Activated CD4-positive, alpha-beta T cell treated with anti-CD3 and anti-CD28 coated beads for 1 hour (primary cell): ENCODE measurements around the gene CHRNA10.
"Not testable (repeated sequence)": the region's sequence is repeated elsewhere in the genome, so short reads cannot be mapped to it uniquely, and the experiment has no call there.

Experiments
- DNase-seq: peaks from one replicate; pipeline ENCODE4 v3.0.0-alpha.2; 2020

Gene CHRNA10

GRCh38 chr11:3664032-3664630, 7.1 kb downstream of the CHRNA10 start:
- DNase-seq: no peak

GRCh38 chr11:3662856-3663255, 8.3 kb downstream of the CHRNA10 start:
- DNase-seq: no peak

GRCh38 chr11:3660960-3661359, 10.2 kb downstream of the CHRNA10 start:
- DNase-seq: no peak

DNA sequence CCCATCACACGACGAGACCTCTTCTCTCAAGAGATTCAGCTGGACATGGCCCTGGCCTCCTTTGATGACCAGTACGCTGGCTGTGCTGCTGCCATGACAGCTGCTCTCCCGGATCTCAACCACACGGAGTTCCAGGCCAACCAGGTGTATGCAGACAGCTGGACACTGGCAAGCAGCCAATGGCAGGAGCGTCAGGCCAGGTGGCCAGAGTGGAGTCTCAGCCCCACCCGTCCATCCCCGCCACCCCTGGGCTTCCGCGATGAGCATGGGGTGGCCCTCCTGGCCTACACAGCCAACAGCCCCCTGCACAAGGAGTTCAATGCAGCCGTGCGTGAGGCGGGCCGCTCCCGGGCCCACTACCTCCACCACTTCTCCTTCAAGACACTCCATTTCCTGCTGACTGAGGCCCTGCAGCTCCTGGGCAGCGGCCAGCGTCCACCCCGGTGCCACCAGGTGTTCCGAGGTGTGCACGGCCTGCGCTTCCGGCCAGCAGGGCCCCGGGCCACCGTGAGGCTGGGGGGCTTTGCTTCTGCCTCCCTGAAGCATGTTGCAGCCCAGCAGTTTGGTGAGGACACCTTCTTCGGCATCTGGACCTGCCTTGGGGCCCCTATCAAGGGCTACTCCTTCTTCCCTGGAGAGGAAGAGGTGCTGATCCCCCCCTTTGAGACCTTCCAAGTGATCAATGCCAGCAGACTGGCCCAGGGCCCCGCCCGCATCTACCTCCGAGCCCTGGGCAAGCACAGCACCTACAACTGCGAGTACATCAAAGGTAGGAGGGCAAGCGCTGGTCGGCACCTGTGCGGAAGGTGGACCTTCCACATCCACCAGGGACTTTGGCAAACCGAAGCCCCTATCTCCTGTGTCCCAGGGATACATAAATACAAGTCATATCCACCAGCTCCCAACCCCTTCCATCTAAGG, 11.3 kb downstream of the CHRNA10 start:
- no peak for DNase-seq

GRCh38 chr11:3658252-3658651, 12.9 kb downstream of the CHRNA10 start:
- no peak for DNase-seq

GRCh38 chr11:3657331-3657730, 13.9 kb downstream of the CHRNA10 start:
- not testable (repeated sequence) for DNase-seq

DNA sequence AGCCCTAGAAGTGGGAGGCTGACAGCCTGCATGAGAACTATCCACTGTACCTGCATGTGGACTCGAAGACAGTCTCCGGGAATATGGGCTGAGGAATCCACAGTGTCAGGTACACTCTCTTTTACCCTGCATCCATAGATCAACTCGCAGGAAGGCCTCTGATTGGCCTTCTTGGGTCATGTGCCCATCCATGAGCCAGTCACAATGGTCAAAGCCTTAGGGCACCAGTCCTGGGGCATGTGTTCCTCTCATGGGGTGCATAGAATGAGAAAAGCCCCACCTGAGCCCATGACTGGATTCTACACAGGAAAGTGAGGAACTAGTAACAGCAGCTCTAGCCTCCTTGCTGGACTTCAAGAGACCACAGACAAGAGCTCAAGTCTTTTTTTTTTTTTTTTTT, 15.6 kb downstream of the CHRNA10 start:
- DNase-seq: no peak

GRCh38 chr11:3652514-3652913, 18.7 kb downstream of the CHRNA10 start:
- DNase-seq: not testable (repeated sequence)

DNA sequence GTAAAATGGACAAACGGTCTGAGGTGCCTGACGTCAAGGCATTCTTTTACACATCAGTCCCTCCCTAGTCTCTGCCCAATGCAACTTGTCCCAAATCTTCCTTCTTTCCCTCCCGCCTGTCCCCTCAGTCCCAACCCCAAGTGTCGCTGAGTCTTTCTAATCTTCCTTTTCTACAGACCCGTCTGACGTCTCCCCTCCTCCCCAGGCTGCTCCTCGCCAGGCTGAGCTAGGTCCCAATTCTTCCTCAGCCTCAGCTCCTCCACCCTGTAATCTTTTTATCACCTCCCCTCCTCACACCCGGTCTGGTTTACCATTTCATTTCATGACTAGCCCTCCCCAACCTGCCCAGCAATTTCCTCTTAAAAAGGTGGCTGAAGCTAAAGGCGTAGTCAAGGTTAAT, 21.8 kb downstream of the CHRNA10 start:
- DNase-seq: not testable (repeated sequence)

DNA sequence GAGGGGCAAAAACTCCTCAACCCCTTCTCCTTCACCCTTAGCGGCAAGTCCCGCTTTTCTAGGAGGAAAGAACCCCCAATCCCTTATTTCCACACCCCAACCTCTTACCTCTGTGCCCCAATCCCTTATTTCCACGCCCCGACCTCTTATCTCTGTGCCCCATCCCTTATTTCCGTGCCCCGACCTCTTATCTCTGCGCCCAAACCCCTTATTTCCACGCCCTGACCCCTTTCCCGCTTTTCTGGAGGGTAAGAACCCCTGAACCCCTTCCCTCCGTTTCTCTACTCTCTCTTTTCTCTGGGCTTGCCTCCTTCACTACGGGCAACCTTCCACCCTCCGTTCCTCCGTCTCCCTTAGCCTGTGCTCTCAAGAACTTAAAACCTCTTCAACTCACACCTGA, 22.3 kb downstream of the CHRNA10 start:
- not testable (repeated sequence) for DNase-seq

- DNase-seq: no peak
Measured at GRCh38 chr11:3645552-3645951, 25.6 kb downstream of the CHRNA10 start.

DNA sequence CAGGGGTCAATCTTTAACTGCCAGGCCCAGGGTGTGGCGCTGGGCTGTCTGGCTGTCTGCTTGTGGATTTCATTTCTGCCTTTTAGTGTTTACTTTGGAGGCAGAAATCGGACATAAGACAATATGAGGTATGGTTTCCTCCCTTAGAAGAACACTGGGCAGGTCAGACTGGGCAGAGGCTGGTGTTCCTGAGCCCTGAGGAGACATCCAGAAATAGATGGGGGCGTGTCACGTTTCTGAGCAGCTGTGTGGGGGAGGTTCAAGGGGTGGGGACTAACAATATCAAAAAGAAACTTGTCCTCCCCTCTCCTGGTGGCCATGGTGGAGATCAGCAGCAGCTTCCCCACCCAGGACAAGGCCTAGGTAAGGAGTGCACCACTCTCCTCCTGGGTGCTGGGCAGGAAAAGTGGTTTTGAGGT, 26.4 kb downstream of the CHRNA10 start, which contains the start of gene ART1:
Gene ART1 (plus strand): TSS at position 312 of the 419 bp plus-strand sequence. CDS start 14,086 bp downstream, outside the sequence.
- DNase-seq: no peak

DNA sequence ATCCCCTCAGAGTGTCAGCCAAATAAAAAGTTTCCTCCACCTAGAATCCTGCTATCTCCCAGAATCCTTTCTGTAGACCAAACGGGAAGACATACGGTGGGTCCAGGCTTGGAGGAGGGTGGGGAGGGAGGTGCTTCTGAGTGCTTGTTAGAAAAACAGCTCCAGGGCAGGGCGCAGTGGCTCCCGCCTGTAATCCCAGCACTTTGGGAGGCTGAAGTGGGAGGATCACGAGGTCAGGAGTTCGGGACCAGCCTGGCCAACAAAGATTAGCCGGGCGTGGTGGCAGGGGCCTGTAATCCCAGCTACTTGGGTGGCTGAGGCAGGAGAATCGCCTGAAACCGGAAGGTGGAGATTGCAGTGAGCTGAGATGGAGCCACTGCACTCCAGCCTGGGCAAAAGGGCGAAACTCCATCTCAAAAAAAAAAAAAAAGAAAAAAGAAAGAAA, 28.1 kb downstream of the CHRNA10 start:
- DNase-seq: not testable (repeated sequence)

DNA sequence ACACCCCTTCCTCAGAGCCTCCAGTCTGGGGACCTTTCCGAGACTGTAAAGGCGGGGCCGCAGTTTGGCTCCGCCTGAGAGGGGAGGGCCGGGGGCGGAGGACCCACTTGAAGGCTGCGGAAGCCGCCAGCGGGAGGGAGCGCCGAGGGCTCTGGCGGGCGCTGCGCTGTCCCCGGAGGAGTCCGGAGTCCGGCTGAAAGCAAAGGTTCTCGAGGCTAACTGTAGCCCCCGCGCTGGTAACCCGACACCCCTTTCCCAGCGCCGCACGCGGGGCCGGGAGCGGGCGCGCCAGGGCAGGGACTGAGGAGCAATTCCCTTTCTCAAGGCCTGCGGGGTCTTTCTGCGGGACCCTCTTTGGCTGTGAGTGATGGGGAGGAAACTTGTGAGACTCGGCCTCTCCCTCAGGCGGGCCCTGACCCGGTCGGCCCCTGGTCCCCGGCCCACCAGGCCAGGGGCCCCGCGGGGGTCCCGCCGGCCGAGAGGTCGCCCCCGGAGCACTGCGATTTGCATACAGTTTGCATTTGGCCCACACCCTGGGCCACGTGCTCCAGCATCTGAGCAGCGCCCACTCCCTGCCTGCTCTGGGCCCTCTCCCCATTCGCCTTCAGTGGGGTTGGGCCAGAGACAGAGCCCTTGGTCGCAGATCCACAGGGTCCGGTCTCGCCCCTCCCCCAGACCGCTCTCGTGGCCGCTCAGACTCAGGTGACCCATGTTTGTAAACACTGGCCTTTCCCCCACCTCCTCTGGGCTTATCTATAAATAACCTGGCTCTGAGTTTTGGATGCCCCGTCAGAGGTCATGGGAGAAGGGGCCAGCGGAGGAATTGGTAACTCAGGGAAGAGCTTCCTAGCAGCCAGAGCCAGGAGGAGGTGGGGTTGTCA, 28.9 kb downstream of the CHRNA10 start:
- peak; percentile 48 for DNase-seq

GRCh38 chr11:3641701-3642070, 29.5 kb downstream of the CHRNA10 start, which contains the start of gene ART5:
Gene ART5, minus strand, starts transcription at chr11:3641992. Its CDS starts 130 bp downstream, at chr11:3641862.
- DNase-seq: no peak

- no peak for DNase-seq
Measured at GRCh38 chr11:3641191-3641590, 30.0 kb downstream of the CHRNA10 start.

- DNase-seq: no peak
Measured at GRCh38 chr11:3639841-3640240, 31.3 kb downstream of the CHRNA10 start.

- no peak for DNase-seq
Measured at GRCh38 chr11:3638513-3638912, 32.7 kb downstream of the CHRNA10 start.

GRCh38 chr11:3637201-3637600, 34.0 kb downstream of the CHRNA10 start:
- no peak for DNase-seq

DNA sequence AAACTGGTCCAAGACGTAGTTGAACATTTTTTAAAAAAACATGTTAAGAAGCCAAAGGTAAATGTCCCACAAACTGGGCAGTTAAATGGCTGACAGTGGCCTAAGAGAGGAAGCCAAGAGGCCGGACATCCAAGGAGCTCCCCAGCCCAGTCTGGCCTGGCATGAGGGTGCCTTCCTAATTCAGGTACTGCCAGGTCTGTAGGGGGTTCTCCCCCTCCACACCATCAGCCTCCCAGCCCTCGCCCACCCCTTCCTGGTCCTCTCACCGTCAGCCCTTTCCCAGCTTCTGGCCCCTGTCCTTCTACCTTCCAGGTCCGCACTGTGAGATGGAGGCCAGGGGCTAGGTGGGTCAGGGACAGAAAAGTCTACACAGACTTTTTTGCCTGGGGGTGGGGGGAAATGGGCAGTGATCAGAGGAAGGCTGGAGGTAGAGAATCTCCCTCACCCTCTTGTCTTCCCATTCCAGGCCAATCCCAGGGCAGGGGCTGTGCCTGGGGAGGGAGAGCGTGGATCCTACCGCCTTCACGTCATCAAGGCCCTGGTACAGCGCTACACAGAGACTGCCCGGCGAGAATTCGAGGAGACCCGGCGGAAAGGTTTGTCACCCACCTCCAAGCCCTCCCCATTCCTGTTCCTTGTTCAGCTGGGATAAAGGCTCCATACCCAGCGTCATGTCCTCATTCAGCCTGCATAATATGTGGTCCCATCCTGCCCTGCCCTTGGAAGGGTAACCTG, 35.4 kb downstream of the CHRNA10 start:
- no peak for DNase-seq

DNA sequence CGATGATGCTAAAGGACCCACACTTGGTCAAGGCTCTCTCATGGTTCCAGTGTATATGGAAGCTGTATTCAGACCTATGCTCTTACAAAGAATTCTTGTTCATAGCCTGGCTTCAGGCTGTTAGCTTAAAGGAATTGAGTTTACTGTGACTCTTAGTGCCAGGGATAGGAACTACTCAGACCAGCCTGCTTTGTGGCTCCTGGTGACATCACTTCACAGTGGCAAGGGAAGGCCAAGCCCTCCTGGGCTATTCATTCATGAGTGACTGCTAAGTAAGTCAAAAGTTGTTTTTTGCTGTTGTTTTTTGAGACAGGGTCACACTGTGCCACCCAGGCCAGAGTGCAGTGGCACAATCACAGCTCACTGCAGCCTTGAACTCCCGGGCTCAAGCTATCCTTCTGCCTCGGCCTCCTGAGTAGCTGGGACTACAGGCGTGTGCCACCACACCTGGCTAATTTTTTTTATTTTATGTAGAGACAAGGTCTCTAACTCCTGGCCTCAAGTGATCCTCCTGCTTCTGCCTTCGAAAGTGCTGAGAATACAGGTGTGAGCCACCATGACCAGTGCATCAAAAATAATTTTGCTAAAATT, 39.0 kb downstream of the CHRNA10 start:
- no peak for DNase-seq

- DNase-seq: no peak
Measured at GRCh38 chr11:3631331-3631730, 39.9 kb downstream of the CHRNA10 start.
